DMS153 treated with DMSO at 0.1 percent for 48 hours (cell line): ENCODE results near the gene CLINT1.
"Not testable (repeated sequence)": the region's sequence is repeated elsewhere in the genome, so short reads cannot be mapped to it uniquely, and the experiment has no call there.

ENCODE experiments used
- DNase-seq: peaks from one replicate; lab custom pipeline; 2025; ENCODE audit not compliant: unreplicated experiment; lab: John Stamatoyannopoulos, UW

The CLINT1 gene

GRCh38 chr5:157864067-157864466, 5.1 kb upstream of the CLINT1 start:
- no peak for DNase-seq

GRCh38 chr5:157862183-157862851, 3.4 kb upstream of the CLINT1 start:
- DNase-seq = no peak

- DNase-seq = no peak
These were observed 2.2 kb upstream of the CLINT1 start for GRCh38 chr5:157860898-157861890.

GRCh38 chr5:157859227-157859575, 256 bp upstream of the CLINT1 start:
- no peak for DNase-seq

GRCh38 chr5:157857816-157858526, 974 bp downstream of the CLINT1 start:
- DNase-seq = no peak

- no peak for DNase-seq
These were observed 3.4 kb downstream of the CLINT1 start for GRCh38 chr5:157855404-157855994.

- not testable (repeated sequence) for DNase-seq
These were observed 5.6 kb downstream of the CLINT1 start for GRCh38 chr5:157853365-157853764.

- no peak for DNase-seq
These were observed 12.9 kb downstream of the CLINT1 start for GRCh38 chr5:157845914-157846598.

GRCh38 chr5:157842787-157843186, 16.2 kb downstream of the CLINT1 start:
- no peak for DNase-seq

- DNase-seq = no peak
These were observed 16.8 kb downstream of the CLINT1 start for GRCh38 chr5:157842185-157842584.

- no peak for DNase-seq
These were observed 19.7 kb downstream of the CLINT1 start for GRCh38 chr5:157839157-157839795.

- DNase-seq = no peak
These were observed 22.7 kb downstream of the CLINT1 start for GRCh38 chr5:157836121-157836753.

- DNase-seq = no peak
These were observed 23.9 kb downstream of the CLINT1 start for GRCh38 chr5:157835041-157835440.

- DNase-seq = no peak
These were observed 29.9 kb downstream of the CLINT1 start for GRCh38 chr5:157828944-157829639.

- DNase-seq = no peak
These were observed 30.6 kb downstream of the CLINT1 start for GRCh38 chr5:157828105-157828943.

- DNase-seq = no peak
These were observed 31.5 kb downstream of the CLINT1 start for GRCh38 chr5:157827423-157827822.

- DNase-seq = no peak
These were observed 35.3 kb downstream of the CLINT1 start for GRCh38 chr5:157823655-157824054.
